H9 (cell line): ENCODE data around the gene HTD2. TPM values are rescaled to one million over a fixed set of nuclear protein-coding genes. Genes with fewer than 3 reads are reported as not detected.

Source experiments
- DNase-seq: peaks from one replicate; pipeline ENCODE4 v3.0.0-alpha.2; 2017
- H2AFZ ChIP-seq: one replicate; pipeline ENCODE4 v1.6.1; 2013; ENCODE audit warnings: mild to moderate bottlenecking, low read length, control low read depth, moderate library complexity
- H2AK5ac ChIP-seq: 2 replicates; pipeline ENCODE4 v1.6.1; 2013; ENCODE audit warnings: low read length, control low read depth, mixed read lengths; ENCODE audit not compliant: insufficient read length
- H2BK120ac ChIP-seq: one replicate; pipeline ENCODE4 v1.6.1; 2013; ENCODE audit warnings: low read depth, mild to moderate bottlenecking, low read length, control low read depth, inconsistent platforms; ENCODE audit not compliant: poor library complexity, severe bottlenecking
- H2BK12ac ChIP-seq: 2 replicates; pipeline ENCODE4 v1.6.1; 2013; ENCODE audit warnings: low read length, control low read depth, mixed read lengths, low read depth; ENCODE audit not compliant: insufficient read length
- H2BK15ac ChIP-seq: 2 replicates; pipeline ENCODE4 v1.6.1; 2013; ENCODE audit warnings: low read depth, low read length, control low read depth
- H2BK20ac ChIP-seq: one replicate; pipeline ENCODE4 v1.6.1; 2013; ENCODE audit warnings: low read depth, mild to moderate bottlenecking, low read length, control low read depth, inconsistent platforms; ENCODE audit not compliant: poor library complexity, severe bottlenecking
- H2BK5ac ChIP-seq: 2 replicates; pipeline ENCODE4 v1.6.1; 2013; ENCODE audit warnings: low read length, control low read depth, mixed read lengths; ENCODE audit not compliant: insufficient read length
- H3K14ac ChIP-seq: 2 replicates; pipeline ENCODE4 v1.6.1; 2013; ENCODE audit warnings: low read length, control low read depth; ENCODE audit not compliant: insufficient read depth
- H3K18ac ChIP-seq: 2 replicates; pipeline ENCODE4 v1.6.1; 2013; ENCODE audit warnings: low read depth, mild to moderate bottlenecking, mixed read lengths, low read length, control low read depth; ENCODE audit not compliant: insufficient read length
- H3K23ac ChIP-seq: 2 replicates; pipeline ENCODE4 v1.6.1; 2013; ENCODE audit warnings: low read length, control low read depth, mixed read lengths, low read depth; ENCODE audit not compliant: insufficient read length
- H3K23me2 ChIP-seq: 2 replicates; pipeline ENCODE4 v1.6.1; 2013; ENCODE audit warnings: low read depth, mild to moderate bottlenecking, mixed read lengths, low read length, control low read depth; ENCODE audit not compliant: insufficient read length, poor library complexity, severe bottlenecking
- H3K27ac ChIP-seq: 2 replicates; pipeline ENCODE4 v1.5.1; 2013; ENCODE audit warnings: low read length, control low read depth, mixed read lengths, low read depth; ENCODE audit not compliant: insufficient read length
- H3K27me3 ChIP-seq: 2 replicates; pipeline ENCODE4 v1.6.1; 2013; ENCODE audit warnings: low read length, control low read depth, inconsistent platforms; ENCODE audit not compliant: insufficient read depth
- H3K4ac ChIP-seq: 2 replicates; pipeline ENCODE4 v1.6.1; 2013; ENCODE audit warnings: low read depth, mild to moderate bottlenecking, control low read depth, inconsistent platforms, low read length, moderate library complexity
- H3K4me1 ChIP-seq: 2 replicates; pipeline ENCODE4 v1.6.1; 2013; ENCODE audit warnings: low read length, control low read depth, inconsistent platforms; ENCODE audit not compliant: insufficient read depth
- H3K4me2 ChIP-seq: 2 replicates; pipeline ENCODE4 v1.6.1; 2013; ENCODE audit warnings: low read length, control low read depth, mixed read lengths; ENCODE audit not compliant: insufficient read length, insufficient read depth
- H3K56ac ChIP-seq: 2 replicates; pipeline ENCODE4 v1.6.1; 2013; ENCODE audit warnings: low read depth, mild to moderate bottlenecking, mixed read lengths, low read length, control low read depth; ENCODE audit not compliant: insufficient read length
- H3K79me1 ChIP-seq: 2 replicates; pipeline ENCODE4 v1.6.1; 2013; ENCODE audit warnings: low read depth, mild to moderate bottlenecking, moderate library complexity, low read length, control low read depth, inconsistent platforms; ENCODE audit not compliant: insufficient read depth, poor library complexity, severe bottlenecking
- H3K79me2 ChIP-seq: 2 replicates; pipeline ENCODE4 v1.6.1; 2013; ENCODE audit warnings: low read length, control low read depth, inconsistent platforms; ENCODE audit not compliant: insufficient read depth
- H3K9ac ChIP-seq: 2 replicates; pipeline ENCODE4 v1.6.1; 2013; ENCODE audit warnings: low read length, control low read depth, mixed read lengths; ENCODE audit not compliant: insufficient read length; ENCODE audit errors: extremely low read depth
- H3K9me3 ChIP-seq: one replicate; pipeline ENCODE4 v1.6.1; 2013; ENCODE audit warnings: low read depth, low read length, inconsistent platforms; ENCODE audit not compliant: control insufficient read depth
- H3T11ph ChIP-seq: one replicate; pipeline ENCODE4 v1.6.1; 2013; ENCODE audit warnings: mild to moderate bottlenecking, low read length, control low read depth, inconsistent platforms
- H4K20me1 ChIP-seq: one replicate; pipeline ENCODE4 v1.6.1; 2013; ENCODE audit not compliant: control insufficient read depth, insufficient read length, insufficient read depth
- H4K5ac ChIP-seq: 2 replicates; pipeline ENCODE4 v1.6.1; 2013; ENCODE audit warnings: low read depth, mild to moderate bottlenecking, mixed read lengths, low read length, control low read depth; ENCODE audit not compliant: insufficient read length
- H4K8ac ChIP-seq: replicated peaks from 2 replicates; pipeline ENCODE4 v1.6.1; 2013; ENCODE audit warnings: low read length, control low read depth, mixed read lengths, low read depth; ENCODE audit not compliant: insufficient read length
- H4K91ac ChIP-seq: 2 replicates; pipeline ENCODE4 v1.6.1; 2013; ENCODE audit warnings: low read depth, mild to moderate bottlenecking, moderate library complexity, mixed read lengths, low read length, control low read depth; ENCODE audit not compliant: insufficient read length
- H3K27ac Mint-ChIP-seq, 3 experiments: 2 replicates in 2 of 3; 3 replicates in 1 of 3; pipeline ENCODE4 v1.8.0; 2020 to 2021; ENCODE audit warnings: mixed read lengths in 3 of 3, mild to moderate bottlenecking in 1 of 3, moderate library complexity in 1 of 3
- H3K27me3 Mint-ChIP-seq: 2 replicates; pipeline ENCODE4 v1.8.0; 2021; ENCODE audit warnings: low read depth, mild to moderate bottlenecking, moderate library complexity, mixed read lengths
- H3K36me3 Mint-ChIP-seq, 3 experiments: 2 replicates in 2 of 3; 3 replicates in 1 of 3; pipeline ENCODE4 v1.8.0; 2020 to 2021; ENCODE audit warnings: low read depth in 3 of 3, mixed read lengths in 3 of 3; ENCODE audit not compliant: insufficient read depth in 1 of 3
- H3K4me1 Mint-ChIP-seq, 2 experiments: 2 replicates each; pipeline ENCODE4 v1.8.0; 2020; ENCODE audit warnings: mixed read lengths in 2 of 2
- H3K4me3 Mint-ChIP-seq, 2 experiments: 2 replicates in 1 of 2; 3 replicates in 1 of 2; pipeline ENCODE4 v1.8.0; 2020 to 2021; ENCODE audit warnings: mild to moderate bottlenecking in 2 of 2, mixed read lengths in 2 of 2, moderate library complexity in 1 of 2
- H3K9me3 Mint-ChIP-seq, 2 experiments: 2 replicates in 1 of 2; 3 replicates in 1 of 2; pipeline ENCODE4 v1.8.0; 2020; ENCODE audit warnings: mild to moderate bottlenecking in 2 of 2, mixed read lengths in 2 of 2, moderate library complexity in 1 of 2
- WGBS: extraction: QIAGEN DNeasy Blood & Tissue Kit; methylation state at CpG from one replicate; pipeline ENCODE4 v1.1.7; 2013; ENCODE audit warnings: missing lambda C conversion rate, low lambda C conversion rate, mixed read lengths; ENCODE audit not compliant: insufficient read length; ENCODE audit errors: extremely low coverage; 5-methylcytosine and 5-hydroxymethylcytosine counted together
- total RNA-seq: library from RNA; stranded (reverse); gene quantifications from 2 replicates; pipeline ENCODE4 v1.2.1, GENCODE V29; 2021
- TF ChIP-seq, protein P1 (sequence below): fragments of 200-600 bp; sonication (generic); conservative IDR thresholded peaks from 3 replicates; pipeline ENCODE4 v1.8.0; 2021; ENCODE audit warnings: antibody characterized with exemption, mild to moderate bottlenecking

The HTD2 gene
- total RNA-seq, 1 experiment from 2014 or later, result 13.4 TPM

DNA sequence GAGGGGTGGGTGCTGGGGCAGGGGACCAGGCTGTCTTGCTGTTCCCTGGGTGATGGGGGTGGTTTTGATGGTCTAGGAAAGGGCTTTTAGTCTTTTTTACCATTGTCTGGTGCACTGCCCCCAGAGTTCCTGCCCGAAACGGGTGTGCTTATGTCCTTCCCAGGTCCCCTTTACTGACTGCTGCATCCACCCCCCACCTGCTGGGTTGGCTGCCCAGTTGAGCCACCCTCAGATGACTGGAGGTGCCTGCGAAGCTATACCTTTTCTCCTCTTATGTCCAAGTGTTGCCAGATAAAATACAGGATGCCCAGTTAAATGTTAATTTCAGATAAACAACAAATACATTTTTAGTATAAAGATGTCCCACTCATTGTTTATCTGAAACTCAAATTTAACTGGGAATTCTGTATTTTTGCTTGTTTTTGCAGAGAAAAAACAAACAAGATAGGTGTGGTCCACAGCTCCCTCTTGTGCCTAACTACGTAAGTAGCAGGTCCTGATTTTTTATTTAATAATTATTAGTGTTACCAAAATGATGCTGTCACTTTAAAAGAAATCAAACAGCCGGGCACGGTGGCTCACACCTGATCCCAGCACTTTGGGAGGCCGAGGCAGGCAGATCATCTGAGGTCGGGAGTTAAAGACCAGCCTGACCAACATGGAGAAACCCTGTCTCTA is 6.3 kb upstream of the HTD2 start:
- Histone ChIP-seq H2BK15ac (no peak overlapping the region), H2BK20ac (no peak overlapping the region), H4K5ac (no peak overlapping the region), H2BK120ac (no peak overlapping the region), H3K4me1 (no peaks in the 10 kb centered on the region), H3K27ac (no peak overlapping the region), H2AFZ (no peak overlapping the region), H3K9me3 (no peaks in the 10 kb centered on the region), H3T11ph (no peak overlapping the region), H2BK12ac (no peak overlapping the region), H3K18ac (no peak overlapping the region), H4K20me1 (no peaks in the 10 kb centered on the region), H4K91ac (no peak overlapping the region), H2AK5ac (no peak overlapping the region), H4K8ac (no peak overlapping the region), H3K4ac (no peak overlapping the region), H2BK5ac (no peak overlapping the region), H3K14ac (no peak overlapping the region), H3K79me2 (no peaks in the 10 kb centered on the region), H3K56ac (no peak overlapping the region), H3K4me2 (no peak overlapping the region), H3K79me1 (no peaks in the 10 kb centered on the region), H3K23ac (no peak overlapping the region), H3K9ac (no peak overlapping the region), H3K23me2 (no peaks in the 10 kb centered on the region), H3K27me3 (no peaks in the 10 kb centered on the region)
- no peak overlapping the region for H3K27ac Mint-ChIP-seq
- H3K4me3 Mint-ChIP-seq, result no peak overlapping the region
- WGBS, result no CpG with 5 or more reads among the region's 8 CpGs
- peaks cover 29% of the 10 kb centered on the region for H3K27me3 Mint-ChIP-seq
- H3K36me3 Mint-ChIP-seq, result no peaks in the 10 kb centered on the region
- TF ChIP-seq, protein P1, sequence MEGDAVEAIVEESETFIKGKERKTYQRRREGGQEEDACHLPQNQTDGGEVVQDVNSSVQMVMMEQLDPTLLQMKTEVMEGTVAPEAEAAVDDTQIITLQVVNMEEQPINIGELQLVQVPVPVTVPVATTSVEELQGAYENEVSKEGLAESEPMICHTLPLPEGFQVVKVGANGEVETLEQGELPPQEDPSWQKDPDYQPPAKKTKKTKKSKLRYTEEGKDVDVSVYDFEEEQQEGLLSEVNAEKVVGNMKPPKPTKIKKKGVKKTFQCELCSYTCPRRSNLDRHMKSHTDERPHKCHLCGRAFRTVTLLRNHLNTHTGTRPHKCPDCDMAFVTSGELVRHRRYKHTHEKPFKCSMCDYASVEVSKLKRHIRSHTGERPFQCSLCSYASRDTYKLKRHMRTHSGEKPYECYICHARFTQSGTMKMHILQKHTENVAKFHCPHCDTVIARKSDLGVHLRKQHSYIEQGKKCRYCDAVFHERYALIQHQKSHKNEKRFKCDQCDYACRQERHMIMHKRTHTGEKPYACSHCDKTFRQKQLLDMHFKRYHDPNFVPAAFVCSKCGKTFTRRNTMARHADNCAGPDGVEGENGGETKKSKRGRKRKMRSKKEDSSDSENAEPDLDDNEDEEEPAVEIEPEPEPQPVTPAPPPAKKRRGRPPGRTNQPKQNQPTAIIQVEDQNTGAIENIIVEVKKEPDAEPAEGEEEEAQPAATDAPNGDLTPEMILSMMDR, result peak; percentile 81
- H3K4me1 Mint-ChIP-seq, result peaks cover 10 to 11% of the 10 kb centered on the region in 2 experiments
- H3K9me3 Mint-ChIP-seq, result peaks cover 0 to 3% of the 10 kb centered on the region in 2 experiments; a peak in 1 of 5 replicates
- no peak for DNase-seq
